CD14-positive monocyte (primary cell): ENCODE results near the gene TRMU. TPM values are rescaled to one million over a fixed set of nuclear protein-coding genes. Genes with fewer than 3 reads are reported as not detected.

Source experiments
- DNase-seq, 3 donors: peaks; one replicate each; pipeline ENCODE4 v3.0.0-alpha.2; 2011 to 2022
- H2AFZ ChIP-seq: 2 replicates; pipeline ENCODE4 v1.6.0; 2012; ENCODE audit warnings: mild to moderate bottlenecking, low read depth, low read length, inconsistent platforms; ENCODE audit not compliant: insufficient read depth, poor library complexity, severe bottlenecking
- H3K27ac ChIP-seq, 2 donors: 1 replicate in 1 of 2; 2 replicates in 1 of 2; pipeline ENCODE4 v1.5.1; 2012 to 2013; ENCODE audit warnings: low read length in 2 of 2, control low read depth in 1 of 2, inconsistent platforms in 1 of 2, low read depth in 1 of 2, mild to moderate bottlenecking in 1 of 2
- H3K27me3 ChIP-seq, 2 donors: one replicate each; pipeline versions ENCODE4 v1.6.0 to v1.6.1; 2011 to 2013; ENCODE audit warnings: low read length in 2 of 2; ENCODE audit not compliant: control insufficient read depth in 2 of 2, insufficient read depth in 2 of 2
- H3K36me3 ChIP-seq, 2 donors: replicated peaks in 1 of 2; 1 replicate in 1 of 2; 2 replicates in 1 of 2; pipeline versions ENCODE4 v1.5.1 to v1.6.1; 2012 to 2013; ENCODE audit warnings: low read length in 2 of 2, control low read depth in 1 of 2, inconsistent platforms in 1 of 2, mild to moderate bottlenecking in 1 of 2; ENCODE audit not compliant: insufficient read depth in 2 of 2, control insufficient read depth in 1 of 2
- H3K4me1 ChIP-seq, 2 donors: 1 replicate in 1 of 2; 2 replicates in 1 of 2; pipeline versions ENCODE4 v1.5.1 to v1.6.1; 2012 to 2013; ENCODE audit warnings: low read length in 2 of 2, control low read depth in 1 of 2, inconsistent platforms in 1 of 2, mild to moderate bottlenecking in 1 of 2, moderate library complexity in 1 of 2; ENCODE audit not compliant: insufficient read depth in 2 of 2, control insufficient read depth in 1 of 2
- H3K4me2 ChIP-seq: replicated peaks from 2 replicates; pipeline ENCODE3; 2012; ENCODE audit warnings: low read length, moderate library complexity, mild to moderate bottlenecking; ENCODE audit not compliant: poor library complexity, severe bottlenecking; ENCODE audit errors: extremely low read depth
- H3K4me3 ChIP-seq, 3 experiments: fragments of 200-600 bp in 1 of 3; sonication (generic) in 1 of 3; replicated peaks in 1 of 3; 1 replicate in 2 of 3; 2 replicates in 1 of 3; pipeline ENCODE4 v1.5.1; 2011 to 2013; ENCODE audit warnings: low read length in 3 of 3, mild to moderate bottlenecking in 3 of 3, control low read depth in 2 of 3, low read depth in 2 of 3, inconsistent platforms in 1 of 3, moderate library complexity in 1 of 3
- H3K79me2 ChIP-seq: 2 replicates; pipeline ENCODE4 v1.6.0; 2012; ENCODE audit warnings: mild to moderate bottlenecking, control low read depth, inconsistent platforms, low read length, moderate library complexity; ENCODE audit not compliant: insufficient read depth
- H3K9ac ChIP-seq: 2 replicates; pipeline ENCODE4 v1.6.0; 2017; ENCODE audit warnings: low read length, mild to moderate bottlenecking; ENCODE audit not compliant: insufficient read depth, poor library complexity, severe bottlenecking
- H3K9me3 ChIP-seq, 2 donors: replicated peaks in 1 of 2; 1 replicate in 1 of 2; 2 replicates in 1 of 2; pipeline versions ENCODE4 v1.5.1 to v1.6.1; 2012 to 2013; ENCODE audit warnings: low read length in 2 of 2, control low read depth in 1 of 2; ENCODE audit not compliant: control insufficient read depth in 1 of 2, insufficient read depth in 1 of 2
- H4K20me1 ChIP-seq: 2 replicates; pipeline ENCODE4 v1.6.0; 2012; ENCODE audit warnings: mild to moderate bottlenecking, low read length, control low read depth, moderate library complexity; ENCODE audit not compliant: insufficient read depth
- H3K27ac Mint-ChIP-seq, 7 donors: one replicate each; pipeline ENCODE4 v1.8.0; 2020; ENCODE audit warnings: mild to moderate bottlenecking in 7 of 7, mixed read lengths in 7 of 7, moderate library complexity in 6 of 7, inconsistent platforms in 2 of 7
- H3K27me3 Mint-ChIP-seq, 3 donors: one replicate each; pipeline ENCODE4 v1.8.0; 2021 to 2022; ENCODE audit warnings: low read depth in 3 of 3, mild to moderate bottlenecking in 3 of 3, mixed read lengths in 3 of 3, moderate library complexity in 3 of 3, inconsistent platforms in 1 of 3
- H3K36me3 Mint-ChIP-seq, 2 donors: one replicate each; pipeline ENCODE4 v1.8.0; 2020; ENCODE audit warnings: mixed read lengths in 2 of 2, inconsistent platforms in 1 of 2, mild to moderate bottlenecking in 1 of 2
- H3K4me1 Mint-ChIP-seq: one replicate; pipeline ENCODE4 v1.8.0; 2020; ENCODE audit warnings: mild to moderate bottlenecking, mixed read lengths
- H3K4me3 Mint-ChIP-seq, 2 donors: one replicate each; pipeline ENCODE4 v1.8.0; 2020; ENCODE audit warnings: mild to moderate bottlenecking in 2 of 2, mixed read lengths in 2 of 2, moderate library complexity in 1 of 2
- H3K9me3 Mint-ChIP-seq, 7 donors: one replicate each; pipeline ENCODE4 v1.8.0; 2020 to 2022; ENCODE audit warnings: mixed read lengths in 7 of 7, mild to moderate bottlenecking in 6 of 7, moderate library complexity in 6 of 7, inconsistent platforms in 2 of 7
- CTCF ChIP-seq: fragments of 200-600 bp; IDR thresholded peaks from one replicate; pipeline ENCODE4 v1.8.0; 2022; ENCODE audit warnings: antibody characterized with exemption, mild to moderate bottlenecking
- WGBS: methylation state at CpG from one replicate; pipeline ENCODE4 v1.1.5; 2013; ENCODE audit warnings: missing lambda C conversion rate; ENCODE audit not compliant: insufficient coverage; 5-methylcytosine and 5-hydroxymethylcytosine counted together
- intact Hi-C, 2 donors: fragments of 100-400 bp; cut with micrococcal nuclease; formaldehyde crosslinking; loops; one replicate each; pipeline versions ENCODE4 v1.15.0 to v1.15.1; 2023
- polyA plus RNA-seq, 3 donors: library from polyadenylated mRNA; depleted of rRNA in 1 of 3; unstranded in 2 of 3; stranded (reverse) in 1 of 3; fragments of 300-500 nt in 2 of 3; fragments of >200 nt in 1 of 3; fragmentation: Illumina TruSeq in 2 of 3; gene quantifications; 1 replicate in 2 of 3; 2 replicates in 1 of 3; pipeline ENCODE4 v1.2.3, GENCODE V29; 2012 to 2021

Gene TRMU
- polyA plus RNA-seq, 3 donors: 4.7 to 32.9 (median 5.6) TPM

- DNase-seq: no peak
- H3K27me3 ChIP-seq: peaks cover 0 to 13% of the 10 kb centered on the region in 2 donors
- WGBS: 92% methylated on average over 23 of the region's 27 CpGs
- peaks cover 0 to 18% of the 10 kb centered on the region in 2 donors for H3K9me3 ChIP-seq
- peaks cover 11 to 26% (median 22%) of the 10 kb centered on the region in 7 donors for H3K9me3 Mint-ChIP-seq
- H3K4me3 ChIP-seq: no peak overlapping the region
- no peak overlapping the region for H3K27ac ChIP-seq
- peaks cover 12 to 27% (median 14%) of the 10 kb centered on the region in 3 donors for H3K27me3 Mint-ChIP-seq
- TF ChIP-seq CTCF: no peak
- no peaks in the 10 kb centered on the region for H4K20me1 ChIP-seq
- no peak overlapping the region for H2AFZ ChIP-seq
- H3K4me1 ChIP-seq: no peaks in the 10 kb centered on the region
- no peaks in the 10 kb centered on the region for H3K79me2 ChIP-seq
- no peak overlapping the region for H3K9ac ChIP-seq
- H3K4me3 Mint-ChIP-seq: no peak overlapping the region
- peaks cover 11% of the 10 kb centered on the region for H3K4me1 Mint-ChIP-seq
- intact Hi-C loops: no loop called here
- H3K4me2 ChIP-seq: no peak overlapping the region
- H3K27ac Mint-ChIP-seq: no peak overlapping the region
- no peaks in the 10 kb centered on the region for H3K36me3 ChIP-seq
- H3K36me3 Mint-ChIP-seq: peaks cover 0 to 4% of the 10 kb centered on the region in 2 donors
These were observed 42.3 kb downstream of the TRMU start for GRCh38 chr22:46377525-46378425.

- TF ChIP-seq CTCF: no peak
- H3K9ac ChIP-seq: no peak overlapping the region
- no peak overlapping the region for H3K27ac Mint-ChIP-seq
- H3K4me2 ChIP-seq: no peak overlapping the region
- no peak overlapping the region for H3K27ac ChIP-seq
- H3K4me3 Mint-ChIP-seq: no peak overlapping the region
- H3K9me3 ChIP-seq: peaks cover 0 to 18% of the 10 kb centered on the region in 2 donors
- H2AFZ ChIP-seq: no peak overlapping the region
- no peaks in the 10 kb centered on the region for H3K36me3 ChIP-seq
- peaks cover 0 to 4% of the 10 kb centered on the region in 2 donors for H3K36me3 Mint-ChIP-seq
- H3K4me1 Mint-ChIP-seq: peaks cover 10% of the 10 kb centered on the region
- H3K4me1 ChIP-seq: no peaks in the 10 kb centered on the region
- DNase-seq: no peak
- no peaks in the 10 kb centered on the region for H3K79me2 ChIP-seq
- H4K20me1 ChIP-seq: no peaks in the 10 kb centered on the region
- H3K27me3 ChIP-seq: peaks cover 0 to 13% of the 10 kb centered on the region in 2 donors
- peaks cover 12 to 23% (median 16%) of the 10 kb centered on the region in 3 donors for H3K27me3 Mint-ChIP-seq
- H3K9me3 Mint-ChIP-seq: peaks cover 11 to 26% (median 22%) of the 10 kb centered on the region in 7 donors
- H3K4me3 ChIP-seq: no peak overlapping the region
- intact Hi-C loops: no loop called here
- 94% methylated on average over 22 of the region's 22 CpGs for WGBS
These were observed 43.0 kb downstream of the TRMU start for GRCh38 chr22:46378426-46379065.
